Omental fat pad (tissue), 4 donors: ENCODE results near the gene AMIGO3. TPM values are rescaled to one million over a fixed set of nuclear protein-coding genes. Genes with fewer than 3 reads are reported as not detected.

ENCODE experiments used
- ATAC-seq: fragments of 150-250 bp; one replicate; pipeline ENCODE4 v1.9.1; 2016; ENCODE audit warnings: mild to moderate bottlenecking, moderate library complexity; ENCODE audit not compliant: low FRiP score
- DNase-seq: peaks from one replicate; pipeline ENCODE4 v3.0.0-alpha.2; 2019; ENCODE audit warnings: low spot score
- CTCF ChIP-seq, 3 donors: fragments of 450-650 bp; IDR thresholded peaks; one replicate each; pipeline ENCODE4 v1.5.1; 2016 to 2017; ENCODE audit warnings: antibody characterized with exemption in 3 of 3, mild to moderate bottlenecking in 3 of 3, moderate library complexity in 2 of 3
- total RNA-seq, 4 donors: library from RNA; depleted of rRNA; stranded (reverse); fragments of >200 nt; gene quantifications; one replicate each; pipeline ENCODE4 v1.1.0, GENCODE V29; 2016

AMIGO3 gene
- total RNA-seq, 4 donors from 2014 or later: 0.82 to 2.9 (median 2.3) TPM

- DNase-seq (no peak), ATAC-seq (no peak)
- no peak for TF ChIP-seq CTCF (IDR thresholded peaks at IDR 0.05)
Observed at GRCh38 chr3:49725906-49726681, 6.6 kb upstream of the AMIGO3 start.

GRCh38 chr3:49724586-49724985, 5.1 kb upstream of the AMIGO3 start:
- no peak for ATAC-seq
- no peak for DNase-seq
- TF ChIP-seq CTCF (IDR thresholded peaks at IDR 0.05): no peak

- peak; percentile 93 for ATAC-seq
- peak; percentile 88 for DNase-seq
- TF ChIP-seq CTCF (IDR thresholded peaks at IDR 0.05): no peak
Observed at GRCh38 chr3:49723628-49724551, 4.4 kb upstream of the AMIGO3 start, which contains the start of gene GMPPB. Gene GMPPB, minus strand, starts transcription at chr3:49723951. Its CDS starts 225 bp downstream, at chr3:49723726.

GRCh38 chr3:49723296-49723627, 3.8 kb upstream of the AMIGO3 start:
- DNase-seq: no peak
- peak; percentile 10 for ATAC-seq
- TF ChIP-seq CTCF (IDR thresholded peaks at IDR 0.05): no peak

- TF ChIP-seq CTCF (IDR thresholded peaks at IDR 0.05): no peak
- ATAC-seq (no peak), DNase-seq (no peak)
Observed at GRCh38 chr3:49722896-49723295, 3.4 kb upstream of the AMIGO3 start.

GRCh38 chr3:49721896-49722781, 2.7 kb upstream of the AMIGO3 start:
- DNase-seq (no peak), ATAC-seq (no peak)
- TF ChIP-seq CTCF (IDR thresholded peaks at IDR 0.05): no peak
